HG02610 (cell line): Measurements from ENCODE around the gene NUMB.

Experiments
- ATAC-seq: cut with Tn5 transposase; IDR thresholded peaks from one replicate; pipeline ENCODE4 v1.9.1; 2021; ENCODE audit warnings: mild to moderate bottlenecking, moderate library complexity; ENCODE audit not compliant: unreplicated experiment

Gene NUMB

DNA sequence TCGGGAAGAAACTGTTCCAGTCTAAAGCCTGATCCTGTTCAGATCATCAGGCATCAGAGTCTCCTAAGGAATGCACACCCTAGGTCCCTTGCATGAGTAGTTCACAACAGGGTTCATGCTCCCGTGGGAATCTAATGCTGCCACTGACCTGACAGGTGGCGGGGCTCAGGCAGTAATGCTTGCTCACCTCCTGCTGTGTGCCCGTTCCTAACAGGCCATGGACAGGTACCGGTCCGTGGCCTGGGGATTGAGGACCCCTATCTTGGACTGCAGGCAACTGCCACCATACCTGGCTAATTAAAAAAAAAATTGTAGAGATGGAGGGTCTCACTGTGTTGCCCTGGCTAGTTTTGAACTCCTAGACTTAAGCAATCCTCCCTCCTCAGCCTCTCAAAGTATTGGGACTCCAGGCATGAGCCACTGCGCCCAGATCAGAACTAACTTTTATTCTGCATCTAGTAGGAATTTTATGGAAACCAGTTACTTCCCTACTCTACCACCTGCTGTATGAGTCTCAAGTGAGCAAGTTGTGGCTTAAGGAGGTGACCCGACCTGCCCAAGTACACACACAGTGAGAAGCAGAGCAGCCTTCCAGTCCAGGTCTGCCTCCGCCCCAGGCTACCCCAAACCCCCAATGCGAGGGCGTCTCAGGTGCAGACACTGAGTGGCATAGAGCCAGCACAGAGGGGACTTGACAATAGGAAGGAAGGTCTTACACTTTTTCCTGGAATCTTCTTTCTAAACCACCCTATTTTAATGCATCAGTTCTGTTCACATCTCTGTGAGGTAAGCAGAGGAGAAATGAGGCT lies 223.6 kb downstream of the NUMB start:
- no peak for ATAC-seq

DNA sequence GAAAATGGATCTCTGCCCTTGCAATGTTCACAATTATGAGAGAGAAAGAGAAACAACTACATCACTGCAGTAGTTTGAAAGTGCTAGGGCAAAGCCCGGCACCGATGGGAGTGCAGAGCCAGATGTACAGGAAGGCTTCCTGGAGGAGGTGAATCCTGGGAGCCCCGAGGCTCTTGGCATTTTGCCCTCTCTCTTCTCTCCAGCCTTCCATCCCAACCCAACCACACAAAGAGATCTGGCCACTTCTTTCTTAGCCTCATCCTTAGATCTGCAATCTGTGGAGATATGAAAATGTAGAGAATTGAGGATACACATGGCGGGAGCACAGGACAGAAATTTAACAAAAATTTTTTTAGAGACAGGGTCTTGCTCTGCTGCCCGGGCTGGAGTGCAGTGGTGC lies 224.3 kb downstream of the NUMB start:
- no peak for ATAC-seq

DNA sequence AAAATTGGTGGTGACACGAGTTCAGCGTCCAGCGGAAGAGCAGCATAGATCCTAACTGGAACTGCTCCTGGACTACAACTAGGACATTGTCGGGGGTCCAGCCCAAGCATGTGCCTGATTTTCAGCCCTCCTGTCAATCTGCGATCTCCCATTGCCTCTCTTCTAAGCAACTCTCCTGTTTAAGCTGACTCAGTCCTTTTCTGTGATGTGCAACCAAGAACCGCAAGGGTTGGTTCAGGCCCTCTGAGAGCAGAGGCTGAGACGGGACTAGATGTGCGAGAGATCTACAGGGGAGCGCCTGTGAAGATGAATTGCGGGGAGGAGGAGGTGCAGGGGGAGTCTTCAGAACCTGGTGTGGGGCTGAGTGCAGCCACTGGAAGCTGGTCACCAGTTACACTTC lies 224.8 kb downstream of the NUMB start:
- no peak for ATAC-seq

DNA sequence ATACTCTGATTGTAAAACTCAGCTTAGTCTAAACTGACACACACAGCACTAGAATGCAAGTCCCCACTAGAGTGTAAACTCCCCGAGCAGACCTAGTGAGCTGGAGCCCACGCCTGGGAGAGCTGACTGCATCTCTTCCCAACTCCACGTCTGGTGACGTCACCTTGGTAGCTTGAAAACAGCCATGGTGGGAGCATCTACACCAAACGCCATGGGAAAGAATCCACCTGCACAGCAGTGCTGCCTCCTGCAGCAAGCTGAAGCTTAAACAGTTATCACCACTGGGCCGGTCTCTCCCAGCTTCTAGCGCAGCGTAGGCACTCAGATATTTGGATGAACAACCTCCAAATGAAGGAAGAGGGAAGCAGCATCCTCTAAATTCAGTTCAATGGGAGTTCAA lies 225.4 kb downstream of the NUMB start:
- ATAC-seq, result no peak

DNA sequence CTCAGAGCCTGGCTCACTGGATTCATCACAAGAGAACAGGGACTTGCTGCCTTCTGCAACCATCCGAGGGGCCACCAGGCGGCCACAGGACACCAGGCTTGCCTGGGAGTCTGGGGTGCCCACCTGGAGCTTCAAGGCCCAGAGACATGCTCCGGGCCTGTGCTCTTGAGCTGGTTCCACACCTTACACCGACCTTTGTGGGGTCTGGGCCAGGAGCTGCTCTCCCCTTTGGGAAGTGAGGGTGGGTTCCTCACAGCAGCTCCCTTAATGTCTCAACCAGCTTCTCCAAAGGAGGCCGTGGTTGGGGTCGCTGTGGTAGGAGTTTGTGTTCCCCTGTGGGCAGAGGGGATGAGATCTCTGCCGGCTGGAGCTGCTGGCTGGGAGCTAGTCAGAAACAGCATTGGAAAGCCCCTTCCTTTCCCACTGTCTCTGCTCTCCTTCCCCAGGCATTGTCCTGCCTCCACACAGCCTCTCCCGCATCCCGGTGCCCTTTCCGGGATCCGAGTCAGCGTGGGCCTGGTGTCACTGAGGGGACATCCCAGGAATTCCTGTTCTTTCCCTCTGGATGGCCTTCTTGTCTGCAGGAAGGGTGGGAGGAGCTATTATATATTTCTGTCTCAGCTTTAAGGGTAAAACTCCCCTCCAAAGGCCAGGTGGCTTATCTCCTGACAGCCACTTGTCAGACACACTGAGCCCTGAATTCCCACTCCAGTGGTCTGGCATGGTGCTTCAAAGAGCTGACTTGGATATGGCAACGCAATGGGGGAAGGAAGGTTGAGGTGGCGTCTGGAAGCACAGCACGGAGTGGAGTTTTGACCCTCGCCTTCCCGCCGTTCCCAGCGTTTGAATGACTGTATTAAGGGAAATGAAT lies 226.1 kb downstream of the NUMB start:
- ATAC-seq, result no peak

DNA sequence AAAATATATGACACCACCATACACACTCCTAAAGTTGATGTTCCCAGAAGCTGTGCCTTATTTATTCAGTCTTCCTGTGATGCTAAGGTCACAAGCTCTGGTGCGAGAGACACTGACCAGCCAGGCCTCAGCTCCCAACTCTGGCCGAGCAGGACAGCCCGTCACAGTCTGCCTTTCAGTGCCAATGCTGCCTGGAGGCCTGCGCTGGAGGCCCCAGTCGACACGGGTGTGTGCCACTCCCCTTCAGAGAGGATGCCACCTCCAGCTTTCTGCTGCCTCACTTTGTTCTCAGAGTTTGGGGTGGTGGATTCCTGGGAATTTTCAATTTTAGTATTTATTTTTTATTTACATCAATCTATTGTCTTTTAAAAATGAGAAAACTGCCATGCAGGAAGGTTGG lies 228.3 kb downstream of the NUMB start:
- no peak for ATAC-seq

DNA sequence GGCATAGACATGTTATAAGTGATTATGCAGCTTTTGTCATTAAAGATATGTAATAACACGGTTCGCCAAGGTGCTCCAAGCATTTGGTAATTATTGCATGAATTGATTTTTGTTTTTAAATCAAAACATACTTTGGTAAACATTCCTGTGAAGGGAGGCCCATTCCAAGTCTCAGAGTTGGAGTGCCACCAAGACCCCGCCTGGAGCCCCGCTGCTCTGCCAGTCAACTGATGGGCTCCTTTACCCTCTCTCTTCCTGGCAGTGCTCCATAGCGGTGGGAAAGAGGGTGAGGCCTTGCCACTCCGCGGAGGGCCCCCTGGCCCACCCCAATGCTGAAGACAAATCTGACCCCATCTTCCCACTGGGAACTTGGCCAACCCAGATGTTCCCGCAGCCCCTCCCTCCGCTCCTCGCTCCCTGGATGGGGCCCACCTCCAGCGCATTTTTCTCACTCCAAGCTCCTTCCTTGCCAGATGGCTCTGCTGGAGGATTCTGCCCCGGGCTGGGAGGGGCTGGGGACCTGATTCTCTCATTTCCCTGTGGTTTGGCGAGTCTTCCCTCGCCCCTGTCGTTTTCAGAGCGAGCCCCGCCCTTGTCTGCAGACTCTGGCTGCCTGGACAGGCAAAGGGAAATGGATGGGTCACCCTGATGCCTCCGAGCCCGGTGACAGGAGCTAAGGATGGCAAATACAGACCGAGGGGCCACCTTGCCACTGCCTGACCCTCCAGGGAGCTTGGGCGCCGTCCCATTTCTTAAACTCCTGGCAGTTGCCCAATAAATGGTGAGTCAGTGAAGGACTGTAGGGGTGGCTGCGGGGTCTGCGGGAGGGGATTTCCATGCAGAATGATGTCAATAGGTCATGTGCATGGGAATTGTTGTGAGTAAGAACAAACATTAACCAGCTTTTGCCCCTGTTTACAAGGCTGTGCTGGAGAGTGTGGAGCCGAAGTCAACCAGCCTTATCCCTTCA lies 230.2 kb downstream of the NUMB start:
- no peak for ATAC-seq

DNA sequence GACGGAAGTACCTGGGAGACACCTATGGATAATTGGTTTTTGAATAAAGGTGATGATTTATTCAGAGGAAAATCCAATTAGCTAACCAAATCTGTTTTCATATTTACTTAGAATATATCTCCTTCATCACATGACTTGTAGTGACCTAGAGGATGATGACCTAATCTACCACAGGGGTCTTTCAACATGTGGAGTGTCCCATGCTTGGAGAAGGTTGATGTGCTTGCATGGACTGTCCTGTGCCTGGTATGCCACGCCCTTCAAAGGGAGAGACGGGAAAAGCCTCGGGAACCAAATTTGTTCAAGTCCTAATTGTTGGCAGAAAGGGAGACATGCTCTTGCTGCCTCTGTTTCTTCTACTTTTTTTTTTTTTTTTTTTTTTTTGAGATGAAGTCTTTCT lies 232.8 kb downstream of the NUMB start:
- ATAC-seq, result no peak
